KMS-11 (cell line): ENCODE measurements around the gene ROM1.

ENCODE experiments used
- H2AFZ ChIP-seq: fragments of 200-600 bp; sonication (generic); 2 replicates; pipeline ENCODE4 v1.6.1; 2016; ENCODE audit warnings: antibody characterized with exemption, mixed run types, low read depth
- H3K27ac ChIP-seq: fragments of 200-600 bp; sonication (generic); 2 replicates; pipeline ENCODE4 v1.6.1; 2016; ENCODE audit warnings: mild to moderate bottlenecking, mixed run types
- H3K27me3 ChIP-seq: fragments of 200-600 bp; sonication (generic); 2 replicates; pipeline ENCODE4 v1.6.1; 2017; ENCODE audit warnings: mild to moderate bottlenecking, low read depth, mixed run types, moderate library complexity; ENCODE audit not compliant: insufficient read depth
- H3K36me3 ChIP-seq: fragments of 200-600 bp; sonication (generic); 2 replicates; pipeline ENCODE4 v1.6.1; 2017; ENCODE audit warnings: mild to moderate bottlenecking, mixed run types; ENCODE audit not compliant: insufficient read depth
- H3K4me1 ChIP-seq: fragments of 200-600 bp; sonication (generic); 2 replicates; pipeline ENCODE4 v1.6.1; 2016; ENCODE audit warnings: mild to moderate bottlenecking, low read depth, mixed run types; ENCODE audit not compliant: poor library complexity, severe bottlenecking
- H3K4me2 ChIP-seq: fragments of 200-600 bp; sonication (generic); 2 replicates; pipeline ENCODE4 v1.7.0; 2016; ENCODE audit warnings: mild to moderate bottlenecking, mixed run types
- H3K4me3 ChIP-seq: fragments of 200-600 bp; sonication (generic); IDR thresholded peaks from 2 replicates; pipeline ENCODE4 v1.6.1; 2017; ENCODE audit warnings: low read depth, low read length, mixed read lengths; ENCODE audit not compliant: insufficient read depth
- H3K79me2 ChIP-seq: fragments of 200-600 bp; sonication (generic); 2 replicates; pipeline ENCODE4 v1.6.1; 2016; ENCODE audit warnings: low read depth, mixed run types; ENCODE audit not compliant: insufficient read depth
- H3K9ac ChIP-seq: fragments of 200-600 bp; sonication (generic); 2 replicates; pipeline ENCODE4 v1.6.1; 2016; ENCODE audit warnings: mild to moderate bottlenecking, mixed run types
- H4K20me1 ChIP-seq: fragments of 200-600 bp; sonication (generic); 2 replicates; pipeline ENCODE4 v1.6.1; 2016; ENCODE audit warnings: mild to moderate bottlenecking, mixed run types; ENCODE audit not compliant: insufficient read depth
- CTCF ChIP-seq: fragments of 200-600 bp; sonication (generic); conservative IDR thresholded peaks from 2 replicates; pipeline ENCODE4 v1.6.1; 2017; ENCODE audit warnings: low read depth, mild to moderate bottlenecking, antibody characterized with exemption, low read length, moderate library complexity, mixed read lengths

Gene ROM1

GRCh38 chr11:62605902-62606301, 7.2 kb upstream of the ROM1 start:
- H3K79me2 ChIP-seq: peaks cover 6% of the 10 kb centered on the region
- H3K4me3 ChIP-seq: no peak overlapping the region
- no peak overlapping the region for H2AFZ ChIP-seq
- no peaks in the 10 kb centered on the region for H3K36me3 ChIP-seq
- H3K4me1 ChIP-seq: peaks cover 14% of the 10 kb centered on the region
- H4K20me1 ChIP-seq: no peaks in the 10 kb centered on the region
- no peak overlapping the region for H3K27ac ChIP-seq
- no peaks in the 10 kb centered on the region for H3K27me3 ChIP-seq
- no peak for TF ChIP-seq CTCF
- H3K9ac ChIP-seq: no peak overlapping the region
- no peak overlapping the region for H3K4me2 ChIP-seq

- TF ChIP-seq CTCF: no peak
- Histone ChIP-seq H3K4me3 (no peak overlapping the region), H3K36me3 (no peaks in the 10 kb centered on the region), H3K27me3 (no peaks in the 10 kb centered on the region), H4K20me1 (no peaks in the 10 kb centered on the region), H3K9ac (no peak overlapping the region), H3K79me2 (no peaks in the 10 kb centered on the region), H2AFZ (no peak overlapping the region), H3K27ac (no peak overlapping the region), H3K4me1 (peaks cover 15% of the 10 kb centered on the region), H3K4me2 (no peak overlapping the region)
Observed at GRCh38 chr11:62607714-62608113, 5.3 kb upstream of the ROM1 start.

GRCh38 chr11:62608776-62609175, 4.3 kb upstream of the ROM1 start:
- no peak overlapping the region for H2AFZ ChIP-seq
- TF ChIP-seq CTCF: no peak
- H3K79me2 ChIP-seq: no peaks in the 10 kb centered on the region
- no peak overlapping the region for H3K9ac ChIP-seq
- H4K20me1 ChIP-seq: no peaks in the 10 kb centered on the region
- no peak overlapping the region for H3K27ac ChIP-seq
- no peak overlapping the region for H3K4me3 ChIP-seq
- no peaks in the 10 kb centered on the region for H3K36me3 ChIP-seq
- peaks cover 24% of the 10 kb centered on the region for H3K4me1 ChIP-seq
- no peaks in the 10 kb centered on the region for H3K27me3 ChIP-seq
- H3K4me2 ChIP-seq: no peak overlapping the region

DNA sequence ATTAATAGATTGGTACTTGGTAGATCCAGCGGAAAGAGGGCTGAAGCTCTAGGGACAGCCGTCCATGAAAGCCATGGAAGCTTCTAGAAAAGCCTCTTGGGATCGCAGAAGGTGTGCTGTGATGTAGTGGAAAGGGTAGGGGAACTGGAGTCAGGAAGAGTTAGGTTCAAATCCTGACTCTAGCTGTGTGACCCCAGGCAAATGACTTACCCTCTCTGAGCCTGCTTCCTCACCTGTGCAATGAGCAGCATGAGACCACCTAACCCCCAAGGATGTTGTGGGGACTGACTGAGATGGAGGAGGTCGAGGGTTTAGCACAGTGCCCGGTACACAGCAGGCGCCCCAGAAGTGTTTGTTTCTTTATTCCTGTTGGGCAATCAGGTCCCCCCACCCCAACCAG, 2.7 kb upstream of the ROM1 start:
- H3K27me3 ChIP-seq: no peaks in the 10 kb centered on the region
- peaks cover 34% of the 10 kb centered on the region for H3K4me1 ChIP-seq
- TF ChIP-seq CTCF: no peak
- no peaks in the 10 kb centered on the region for H3K79me2 ChIP-seq
- no peaks in the 10 kb centered on the region for H4K20me1 ChIP-seq
- H2AFZ ChIP-seq: no peak overlapping the region
- peak overlapping the region; percentile 91; the same call in 1 of the 2 replicates for H3K4me2 ChIP-seq
- H3K36me3 ChIP-seq: no peaks in the 10 kb centered on the region
- H3K27ac ChIP-seq: no peak overlapping the region
- no peak overlapping the region for H3K9ac ChIP-seq
- H3K4me3 ChIP-seq: no peak overlapping the region
